Parathyroid adenoma (tissue), 2 donors: ENCODE results near the gene ULK4.

ENCODE experiments used
- H2AFZ ChIP-seq: fragments of 300-600 bp; sonication (generic); one replicate; pipeline ENCODE4 v1.7.0; 2017; ENCODE audit warnings: antibody characterized with exemption, mild to moderate bottlenecking
- H3K27ac ChIP-seq: fragments of 300-600 bp; sonication (generic); one replicate; pipeline ENCODE4 v1.7.0; 2017
- H3K27me3 ChIP-seq: fragments of 300-600 bp; sonication (generic); one replicate; pipeline ENCODE4 v1.7.0; 2017; ENCODE audit warnings: low read length; ENCODE audit not compliant: control insufficient read depth, insufficient read depth
- H3K36me3 ChIP-seq: fragments of 300-600 bp; sonication (generic); one replicate; pipeline ENCODE4 v1.7.0; 2017; ENCODE audit warnings: low read length; ENCODE audit not compliant: control insufficient read depth, insufficient read depth
- H3K4me1 ChIP-seq: fragments of 300-600 bp; sonication (generic); one replicate; pipeline ENCODE4 v1.7.0; 2017; ENCODE audit warnings: control low read depth
- H3K4me2 ChIP-seq: fragments of 300-600 bp; sonication (generic); one replicate; pipeline ENCODE4 v1.7.0; 2017; ENCODE audit warnings: low read length
- H3K4me3 ChIP-seq: fragments of 300-600 bp; sonication (generic); one replicate; pipeline ENCODE4 v1.7.0; 2017; ENCODE audit warnings: low read depth, low read length
- H3K79me2 ChIP-seq: fragments of 300-600 bp; sonication (generic); one replicate; pipeline ENCODE4 v1.7.0; 2017; ENCODE audit warnings: control low read depth
- H3K9ac ChIP-seq: fragments of 300-600 bp; sonication (generic); one replicate; pipeline ENCODE4 v1.7.0; 2017; ENCODE audit warnings: mild to moderate bottlenecking
- H3K9me3 ChIP-seq: fragments of 300-600 bp; sonication (generic); one replicate; pipeline ENCODE4 v1.7.0; 2017; ENCODE audit warnings: low read length; ENCODE audit not compliant: control insufficient read depth
- TF ChIP-seq, protein P1 (sequence below): fragments of 300-600 bp; sonication (generic); IDR thresholded peaks from one replicate; pipeline ENCODE4 v1.7.0; 2017; ENCODE audit warnings: antibody characterized with exemption, mild to moderate bottlenecking
- donor health status: primary hyperparathyroidism.

The ULK4 gene

DNA sequence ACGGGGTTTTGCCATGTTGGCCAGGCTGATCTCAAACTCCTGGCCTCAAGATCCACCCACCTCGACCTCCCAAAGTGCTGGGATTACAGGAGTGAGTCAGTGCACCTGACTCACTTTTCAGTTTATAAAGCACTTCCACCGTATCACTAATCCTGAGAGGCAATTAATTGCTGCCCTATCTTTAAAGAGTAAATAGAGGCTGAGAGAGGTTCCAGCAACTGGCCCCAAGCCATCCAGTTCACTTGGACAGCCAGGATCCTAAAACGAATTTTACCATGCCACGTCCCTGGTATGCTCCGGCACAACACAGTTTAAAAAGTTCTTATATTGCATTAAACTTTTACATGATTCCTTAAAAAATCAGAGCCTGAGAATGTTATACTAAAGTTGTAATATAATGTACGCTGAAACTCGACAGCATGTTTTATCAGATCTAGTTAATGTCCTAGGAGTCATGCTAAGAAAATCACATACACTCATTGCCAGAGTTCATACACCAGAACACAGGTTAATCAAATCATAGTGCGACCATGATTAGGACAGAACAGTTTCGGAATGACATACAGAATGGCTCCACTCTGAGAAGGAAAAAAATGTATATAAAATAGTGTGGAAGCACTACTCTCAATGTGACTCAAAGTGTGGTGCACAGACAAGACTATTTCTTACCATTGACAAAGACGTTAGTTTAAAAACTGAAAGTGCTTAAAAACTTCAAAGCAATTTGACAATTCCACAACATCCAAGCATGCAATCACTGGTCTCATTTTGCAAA, 125.4 kb downstream of the ULK4 start:
- no peak overlapping the region for H3K9ac ChIP-seq
- H3K27me3 ChIP-seq: no peaks in the 10 kb centered on the region
- TF ChIP-seq, protein P1, sequence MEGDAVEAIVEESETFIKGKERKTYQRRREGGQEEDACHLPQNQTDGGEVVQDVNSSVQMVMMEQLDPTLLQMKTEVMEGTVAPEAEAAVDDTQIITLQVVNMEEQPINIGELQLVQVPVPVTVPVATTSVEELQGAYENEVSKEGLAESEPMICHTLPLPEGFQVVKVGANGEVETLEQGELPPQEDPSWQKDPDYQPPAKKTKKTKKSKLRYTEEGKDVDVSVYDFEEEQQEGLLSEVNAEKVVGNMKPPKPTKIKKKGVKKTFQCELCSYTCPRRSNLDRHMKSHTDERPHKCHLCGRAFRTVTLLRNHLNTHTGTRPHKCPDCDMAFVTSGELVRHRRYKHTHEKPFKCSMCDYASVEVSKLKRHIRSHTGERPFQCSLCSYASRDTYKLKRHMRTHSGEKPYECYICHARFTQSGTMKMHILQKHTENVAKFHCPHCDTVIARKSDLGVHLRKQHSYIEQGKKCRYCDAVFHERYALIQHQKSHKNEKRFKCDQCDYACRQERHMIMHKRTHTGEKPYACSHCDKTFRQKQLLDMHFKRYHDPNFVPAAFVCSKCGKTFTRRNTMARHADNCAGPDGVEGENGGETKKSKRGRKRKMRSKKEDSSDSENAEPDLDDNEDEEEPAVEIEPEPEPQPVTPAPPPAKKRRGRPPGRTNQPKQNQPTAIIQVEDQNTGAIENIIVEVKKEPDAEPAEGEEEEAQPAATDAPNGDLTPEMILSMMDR: no peak
- H3K79me2 ChIP-seq: peaks cover 2% of the 10 kb centered on the region
- H3K4me1 ChIP-seq: no peaks in the 10 kb centered on the region
- H3K4me2 ChIP-seq: no peak overlapping the region
- H3K27ac ChIP-seq: no peak overlapping the region
- H3K4me3 ChIP-seq: no peak overlapping the region
- no peak overlapping the region for H2AFZ ChIP-seq
- no peaks in the 10 kb centered on the region for H3K36me3 ChIP-seq
- H3K9me3 ChIP-seq: no peaks in the 10 kb centered on the region

DNA sequence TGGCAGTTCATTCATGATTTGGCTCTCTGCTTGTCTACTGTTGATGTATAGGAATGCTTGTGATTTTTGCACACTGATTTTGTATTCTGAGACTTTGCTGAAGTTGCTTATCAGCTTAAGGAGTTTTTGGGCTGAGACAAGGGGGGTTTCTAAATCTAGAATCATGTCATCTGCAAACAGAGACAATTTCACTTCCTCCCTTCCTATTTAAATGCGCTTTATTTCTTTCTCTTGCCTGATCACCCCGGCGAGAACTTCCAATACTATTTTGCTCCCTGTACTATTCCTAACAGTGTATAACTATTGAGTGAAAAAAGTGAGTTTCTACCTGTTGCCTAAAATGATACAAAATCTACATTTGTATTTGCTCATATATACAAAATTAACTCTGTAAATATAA, 128.3 kb downstream of the ULK4 start:
- Histone ChIP-seq H3K79me2 (peaks cover 2% of the 10 kb centered on the region), H3K27ac (no peak overlapping the region), H3K9ac (no peak overlapping the region), H2AFZ (no peak overlapping the region), H3K9me3 (no peaks in the 10 kb centered on the region), H3K4me2 (no peak overlapping the region), H3K27me3 (no peaks in the 10 kb centered on the region), H3K36me3 (no peaks in the 10 kb centered on the region), H3K4me3 (no peak overlapping the region), H3K4me1 (no peaks in the 10 kb centered on the region)
- TF ChIP-seq, protein P1: no peak

DNA sequence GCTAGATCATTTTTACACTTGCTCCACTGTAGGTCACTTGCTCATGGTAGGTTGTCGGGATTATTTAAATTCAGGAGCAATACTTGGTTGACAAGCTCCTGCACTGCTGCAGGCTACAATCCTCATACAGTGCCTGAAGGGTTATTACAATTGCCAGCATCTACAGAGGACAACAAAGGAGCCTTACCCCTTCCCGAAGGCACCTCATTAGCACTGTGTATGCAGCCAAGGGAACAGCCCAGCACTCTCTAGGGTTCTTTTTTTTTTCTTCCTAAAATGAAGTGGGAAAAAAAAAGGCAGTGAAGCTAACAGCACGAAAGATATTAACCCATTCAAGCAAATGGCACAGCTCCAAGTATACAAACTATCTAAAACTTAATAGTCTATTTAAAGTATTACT, 142.7 kb downstream of the ULK4 start:
- Histone ChIP-seq H3K9me3 (no peaks in the 10 kb centered on the region), H2AFZ (no peak overlapping the region), H3K4me1 (no peaks in the 10 kb centered on the region), H3K4me3 (no peak overlapping the region), H3K79me2 (no peaks in the 10 kb centered on the region), H3K27me3 (no peaks in the 10 kb centered on the region), H3K27ac (no peak overlapping the region), H3K36me3 (no peaks in the 10 kb centered on the region), H3K9ac (no peak overlapping the region), H3K4me2 (no peak overlapping the region)
- TF ChIP-seq, protein P1: no peak

DNA sequence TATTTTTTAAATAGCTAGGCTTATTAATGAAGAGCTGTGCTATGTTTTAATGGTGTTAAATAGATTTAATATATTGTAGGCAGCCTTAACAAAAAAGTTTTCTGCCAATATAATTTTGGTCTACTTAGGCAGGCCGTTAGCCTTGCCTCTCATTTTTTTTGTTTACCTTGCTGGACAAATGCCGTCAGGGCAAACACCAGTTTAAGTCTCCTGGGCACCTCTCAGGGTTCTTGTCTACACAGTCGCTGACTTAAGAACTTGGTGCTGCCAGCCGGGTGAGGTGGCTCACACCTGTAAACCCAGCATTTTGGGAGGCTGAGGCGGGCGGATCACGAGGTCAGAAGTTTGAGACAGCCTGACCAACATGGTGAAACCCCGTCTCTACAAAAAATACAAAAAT, 153.3 kb downstream of the ULK4 start:
- Histone ChIP-seq H2AFZ (no peak overlapping the region), H3K27me3 (no peaks in the 10 kb centered on the region), H3K9me3 (no peaks in the 10 kb centered on the region), H3K79me2 (no peaks in the 10 kb centered on the region), H3K9ac (no peak overlapping the region), H3K4me2 (no peak overlapping the region), H3K4me1 (no peaks in the 10 kb centered on the region), H3K27ac (no peak overlapping the region), H3K4me3 (no peak overlapping the region), H3K36me3 (no peaks in the 10 kb centered on the region)
- TF ChIP-seq, protein P1: no peak

DNA sequence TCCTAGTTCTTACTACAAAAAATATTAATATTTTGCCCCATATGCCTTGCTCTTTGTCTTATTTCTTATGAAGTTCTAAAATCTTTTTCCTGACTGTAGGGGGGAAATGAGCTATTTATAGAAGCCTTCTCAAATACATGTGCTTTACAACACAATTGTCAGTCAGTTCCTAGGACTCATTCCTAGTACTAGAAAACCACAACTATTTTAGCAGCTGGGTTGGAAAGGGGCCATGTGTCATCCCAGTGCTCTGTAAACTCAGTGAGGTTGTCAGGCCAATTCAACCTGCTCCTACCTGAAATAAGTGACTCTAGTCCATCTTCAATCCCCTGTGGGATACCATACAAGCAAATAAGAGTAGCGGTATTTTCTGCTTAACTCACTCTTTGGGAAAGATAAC, 153.8 kb downstream of the ULK4 start:
- Histone ChIP-seq H3K36me3 (no peaks in the 10 kb centered on the region), H3K9ac (no peak overlapping the region), H3K79me2 (no peaks in the 10 kb centered on the region), H3K4me1 (no peaks in the 10 kb centered on the region), H3K27ac (no peak overlapping the region), H3K4me2 (no peak overlapping the region), H3K9me3 (no peaks in the 10 kb centered on the region), H3K4me3 (no peak overlapping the region), H3K27me3 (no peaks in the 10 kb centered on the region), H2AFZ (no peak overlapping the region)
- TF ChIP-seq, protein P1: no peak
